Endodermal cell (in vitro differentiated cells): ENCODE results near the gene TAS2R50. TPM values are rescaled to one million over a fixed set of nuclear protein-coding genes. Genes with fewer than 3 reads are reported as not detected.

Experiments
- DNase-seq: peaks from one replicate; pipeline ENCODE4 v3.0.0-alpha.2; 2017
- H3K27ac ChIP-seq: 2 replicates; pipeline ENCODE4 v1.5.1; 2013; ENCODE audit warnings: mild to moderate bottlenecking, low read depth, low read length, moderate library complexity
- H3K27me3 ChIP-seq: 2 replicates; pipeline ENCODE4 v1.6.1; 2013; ENCODE audit warnings: mild to moderate bottlenecking, low read length, moderate library complexity; ENCODE audit not compliant: insufficient read depth, control insufficient read depth, poor library complexity, severe bottlenecking
- H3K36me3 ChIP-seq: 2 replicates; pipeline ENCODE4 v1.7.0; 2013; ENCODE audit warnings: mild to moderate bottlenecking, low read length, moderate library complexity; ENCODE audit not compliant: control insufficient read depth, insufficient read depth
- H3K4me1 ChIP-seq: one replicate; pipeline ENCODE4 v1.7.0; 2013; ENCODE audit warnings: low read length; ENCODE audit not compliant: control insufficient read depth, insufficient read depth
- H3K4me3 ChIP-seq: 2 replicates; pipeline ENCODE4 v1.5.1; 2013; ENCODE audit warnings: mild to moderate bottlenecking, low read length, moderate library complexity
- H3K9ac ChIP-seq: 2 replicates; pipeline ENCODE4 v1.6.1; 2013; ENCODE audit warnings: mild to moderate bottlenecking, low read length, moderate library complexity; ENCODE audit not compliant: poor library complexity, severe bottlenecking; ENCODE audit errors: extremely low read depth
- H3K9me3 ChIP-seq: 2 replicates; pipeline ENCODE4 v1.6.1; 2013; ENCODE audit warnings: mild to moderate bottlenecking, low read length, moderate library complexity; ENCODE audit not compliant: control insufficient read depth
- H3K27ac Mint-ChIP-seq: 2 replicates; pipeline ENCODE4 v1.8.0; 2020; ENCODE audit warnings: mixed read lengths
- H3K27me3 Mint-ChIP-seq: 2 replicates; pipeline ENCODE4 v1.8.0; 2021; ENCODE audit warnings: mild to moderate bottlenecking, mixed read lengths; ENCODE audit not compliant: insufficient read depth
- H3K36me3 Mint-ChIP-seq: 2 replicates; pipeline ENCODE4 v1.8.0; 2020; ENCODE audit warnings: low read depth, mixed read lengths
- H3K4me1 Mint-ChIP-seq: 2 replicates; pipeline ENCODE4 v1.8.0; 2020; ENCODE audit warnings: mixed read lengths
- H3K4me3 Mint-ChIP-seq: 2 replicates; pipeline ENCODE4 v1.8.0; 2020; ENCODE audit warnings: mild to moderate bottlenecking, moderate library complexity, mixed read lengths
- H3K9me3 Mint-ChIP-seq: 2 replicates; pipeline ENCODE4 v1.8.0; 2020; ENCODE audit warnings: mild to moderate bottlenecking, mixed read lengths
- CTCF ChIP-seq: fragments of 200-600 bp; sonication (generic); conservative IDR thresholded peaks from 2 replicates; pipeline ENCODE4 v1.5.0; 2021; ENCODE audit warnings: antibody characterized with exemption, mild to moderate bottlenecking
- WGBS, 2 experiments: methylation state at CpG; one replicate each; pipeline versions ENCODE4 v1.1.5 to v1.1.7; 2013; ENCODE audit warnings: missing lambda C conversion rate in 2 of 2, mixed read lengths in 1 of 2; ENCODE audit not compliant: insufficient coverage in 1 of 2, insufficient read length in 1 of 2; 5-methylcytosine and 5-hydroxymethylcytosine counted together
- total RNA-seq, 2 donors: library from RNA; stranded (reverse); fragmentation: NEBNext Ultra II Directional in 1 of 2; extraction: Animal tissue kit (Norgen Biotek cat#: 25700) in 1 of 2; gene quantifications; 2 replicates in 1 of 2; 3 replicates in 1 of 2; pipeline ENCODE4 v1.2.1, GENCODE V29; 2021

The TAS2R50 gene
- total RNA-seq, 2 donors from 2014 or later: 1.1 to 5.0 TPM

- no peak for DNase-seq
- Histone ChIP-seq H3K27me3 (no peaks in the 10 kb centered on the region), H3K9me3 (no peaks in the 10 kb centered on the region), H3K9ac (no peak overlapping the region), H3K4me3 (no peak overlapping the region), H3K4me1 (no peaks in the 10 kb centered on the region), H3K27ac (no peak overlapping the region), H3K36me3 (no peaks in the 10 kb centered on the region)
- Mint-ChIP-seq H3K4me3 (no peak overlapping the region), H3K27me3 (no peaks in the 10 kb centered on the region), H3K36me3 (peaks cover 27% of the 10 kb centered on the region), H3K27ac (no peak overlapping the region), H3K9me3 (peaks cover 2% of the 10 kb centered on the region), H3K4me1 (peaks cover 6% of the 10 kb centered on the region)
- no peak for TF ChIP-seq CTCF
- 97 to 100% methylated on average over 1 to 2 of the region's 2 CpGs for WGBS, 2 experiments
Observed at GRCh38 chr12:10967409-10967808, 19.3 kb downstream of the TAS2R50 start.

GRCh38 chr12:10966314-10966713 is 20.4 kb downstream of the TAS2R50 start:
- Histone ChIP-seq H3K9me3 (no peaks in the 10 kb centered on the region), H3K4me3 (no peak overlapping the region), H3K36me3 (no peaks in the 10 kb centered on the region), H3K9ac (no peak overlapping the region), H3K4me1 (no peaks in the 10 kb centered on the region), H3K27ac (no peak overlapping the region), H3K27me3 (no peaks in the 10 kb centered on the region)
- peaks cover 2% of the 10 kb centered on the region for H3K9me3 Mint-ChIP-seq
- H3K27me3 Mint-ChIP-seq: no peaks in the 10 kb centered on the region
- TF ChIP-seq CTCF: no peak
- no peak for DNase-seq
- peaks cover 6% of the 10 kb centered on the region for H3K4me1 Mint-ChIP-seq
- H3K36me3 Mint-ChIP-seq: peaks cover 32% of the 10 kb centered on the region
- no peak overlapping the region for H3K4me3 Mint-ChIP-seq
- no peak overlapping the region for H3K27ac Mint-ChIP-seq

- Mint-ChIP-seq H3K4me3 (no peak overlapping the region), H3K27me3 (no peaks in the 10 kb centered on the region), H3K9me3 (peaks cover 2% of the 10 kb centered on the region), H3K4me1 (peaks cover 6% of the 10 kb centered on the region), H3K36me3 (peaks cover 32% of the 10 kb centered on the region), H3K27ac (no peak overlapping the region)
- Histone ChIP-seq H3K27me3 (no peaks in the 10 kb centered on the region), H3K9ac (no peak overlapping the region), H3K9me3 (no peaks in the 10 kb centered on the region), H3K4me3 (no peak overlapping the region), H3K4me1 (no peaks in the 10 kb centered on the region), H3K36me3 (no peaks in the 10 kb centered on the region), H3K27ac (no peak overlapping the region)
- WGBS, 2 experiments: 100% methylated on average over 1 of the region's 1 CpG; no CpG with 5 or more reads in 1 of the 2 experiments
- no peak for DNase-seq
- TF ChIP-seq CTCF: no peak
Observed at GRCh38 chr12:10965476-10965875, 21.2 kb downstream of the TAS2R50 start.
